Activated naive CD8-positive, alpha-beta T cell treated with anti-CD3 and anti-CD28 coated beads for 36 hours (primary cell): ENCODE measurements around the gene C6orf163. TPM values are rescaled to one million over a fixed set of nuclear protein-coding genes. Genes with fewer than 3 reads are reported as not detected.

Experiments used
- DNase-seq: peaks from one replicate; pipeline ENCODE4 v3.0.0; 2021
- H3K27ac Mint-ChIP-seq: one replicate; pipeline ENCODE4 v1.8.0; 2022; ENCODE audit warnings: mild to moderate bottlenecking, moderate library complexity, mixed read lengths
- H3K27me3 Mint-ChIP-seq: one replicate; pipeline ENCODE4 v1.8.0; 2022; ENCODE audit warnings: mild to moderate bottlenecking, mixed read lengths
- H3K36me3 Mint-ChIP-seq: one replicate; pipeline ENCODE4 v1.8.0; 2021; ENCODE audit warnings: mild to moderate bottlenecking, mixed read lengths
- H3K4me1 Mint-ChIP-seq: one replicate; pipeline ENCODE4 v1.8.0; 2021; ENCODE audit warnings: mixed read lengths
- H3K4me3 Mint-ChIP-seq: one replicate; pipeline ENCODE4 v1.8.0; 2022; ENCODE audit warnings: mild to moderate bottlenecking, moderate library complexity, mixed read lengths
- H3K9me3 Mint-ChIP-seq: one replicate; pipeline ENCODE4 v1.8.0; 2022; ENCODE audit warnings: mixed read lengths
- total RNA-seq, 2 experiments: library from RNA; stranded (reverse); gene quantifications; one replicate each; pipeline ENCODE4 v1.2.3, GENCODE V29; 2021

Gene C6orf163
- total RNA-seq, 2 experiments from 2014 or later, result 0.98 to 1.5 TPM

DNA sequence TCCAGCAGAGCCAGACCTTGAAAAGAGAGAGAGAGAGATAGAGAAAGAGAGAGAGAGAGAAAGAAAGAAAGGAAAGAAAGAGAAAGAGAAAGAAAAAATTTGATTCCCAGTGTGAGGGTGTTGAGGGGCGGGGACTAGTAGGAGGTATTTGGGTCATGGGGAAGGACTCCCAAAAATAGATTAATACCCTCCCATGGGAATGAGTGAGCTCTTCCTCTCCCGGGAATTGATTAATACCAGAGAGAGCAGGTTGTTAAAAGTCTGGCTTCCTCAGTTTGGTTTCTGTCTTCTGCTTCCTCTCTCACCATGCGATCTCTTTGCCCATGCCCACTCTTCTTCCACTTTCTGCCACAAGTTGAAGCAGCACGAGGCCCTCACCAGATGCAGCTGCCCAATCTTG, 34.3 kb downstream of the C6orf163 start:
- H3K9me3 Mint-ChIP-seq, result no peaks in the 10 kb centered on the region
- peaks cover 3% of the 10 kb centered on the region for H3K4me1 Mint-ChIP-seq
- H3K27me3 Mint-ChIP-seq, result no peaks in the 10 kb centered on the region
- no peak for DNase-seq
- no peak overlapping the region for H3K4me3 Mint-ChIP-seq
- peaks cover 1% of the 10 kb centered on the region for H3K36me3 Mint-ChIP-seq
- no peak overlapping the region for H3K27ac Mint-ChIP-seq

DNA sequence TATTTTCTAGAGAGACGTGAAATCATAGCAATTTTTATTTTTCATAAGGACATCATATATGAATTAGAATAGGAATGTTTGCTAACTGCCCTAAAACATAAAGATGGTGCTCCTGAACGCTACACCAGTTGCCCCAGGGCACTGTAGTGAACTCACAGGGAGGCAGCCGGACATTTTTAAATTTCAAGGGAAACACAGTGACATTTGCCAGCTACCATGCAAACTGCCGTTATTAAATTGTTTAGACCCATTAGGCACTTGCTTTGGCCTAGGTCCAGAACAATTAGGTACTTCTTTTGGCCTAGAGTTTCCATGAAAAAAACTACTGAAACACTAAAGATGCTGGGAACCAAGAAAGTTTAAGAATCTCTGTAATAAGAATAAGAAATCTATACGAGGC, 38.2 kb downstream of the C6orf163 start:
- H3K4me3 Mint-ChIP-seq, result no peak overlapping the region
- H3K27me3 Mint-ChIP-seq, result no peaks in the 10 kb centered on the region
- peaks cover 3% of the 10 kb centered on the region for H3K4me1 Mint-ChIP-seq
- H3K9me3 Mint-ChIP-seq, result no peaks in the 10 kb centered on the region
- peaks cover 1% of the 10 kb centered on the region for H3K36me3 Mint-ChIP-seq
- DNase-seq, result no peak
- H3K27ac Mint-ChIP-seq, result no peak overlapping the region

DNA sequence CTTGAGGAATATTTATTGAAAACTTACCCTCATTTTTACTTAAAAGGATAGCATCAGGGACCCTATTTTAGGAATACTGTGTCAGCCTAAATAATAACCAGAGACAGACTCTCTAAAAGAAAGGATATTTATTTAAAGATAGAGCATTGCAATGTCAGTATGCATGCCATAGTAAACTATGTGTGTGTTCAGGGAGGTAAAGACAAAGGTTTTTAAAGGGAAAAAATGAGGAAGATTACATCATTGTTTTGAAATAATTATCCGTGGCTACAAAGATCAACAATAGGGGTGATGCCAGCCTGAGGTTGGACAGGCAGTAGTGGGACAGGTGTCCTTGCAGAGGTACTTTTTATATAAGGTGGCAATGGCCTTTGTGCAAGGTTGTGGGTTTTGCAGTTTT, 39.4 kb downstream of the C6orf163 start:
- peaks cover 1% of the 10 kb centered on the region for H3K4me1 Mint-ChIP-seq
- no peak overlapping the region for H3K27ac Mint-ChIP-seq
- H3K36me3 Mint-ChIP-seq, result no peaks in the 10 kb centered on the region
- no peak for DNase-seq
- H3K27me3 Mint-ChIP-seq, result no peaks in the 10 kb centered on the region
- no peaks in the 10 kb centered on the region for H3K9me3 Mint-ChIP-seq
- H3K4me3 Mint-ChIP-seq, result no peak overlapping the region

DNA sequence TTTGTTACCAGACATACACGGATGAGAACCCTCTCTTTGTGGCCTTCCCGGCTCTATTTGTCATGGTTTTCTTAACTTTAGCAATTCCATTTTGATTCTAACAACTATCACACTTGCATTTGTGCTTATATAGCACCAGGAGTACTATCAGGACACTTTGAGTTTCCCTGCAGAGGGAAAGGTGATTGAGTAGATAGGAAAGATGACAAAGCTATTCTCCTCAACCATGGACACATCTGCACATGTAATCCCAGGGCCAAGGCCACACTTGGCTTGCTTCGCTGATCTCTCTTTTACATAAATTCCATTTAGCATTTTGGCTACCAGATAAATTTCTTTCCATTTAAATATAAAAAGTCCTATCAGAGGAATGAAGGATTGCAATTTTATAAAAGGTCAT, 39.8 kb downstream of the C6orf163 start:
- Mint-ChIP-seq H3K9me3 (no peaks in the 10 kb centered on the region), H3K36me3 (no peaks in the 10 kb centered on the region), H3K27ac (no peak overlapping the region), H3K27me3 (no peaks in the 10 kb centered on the region), H3K4me3 (no peak overlapping the region), H3K4me1 (no peaks in the 10 kb centered on the region)
- no peak for DNase-seq

DNA sequence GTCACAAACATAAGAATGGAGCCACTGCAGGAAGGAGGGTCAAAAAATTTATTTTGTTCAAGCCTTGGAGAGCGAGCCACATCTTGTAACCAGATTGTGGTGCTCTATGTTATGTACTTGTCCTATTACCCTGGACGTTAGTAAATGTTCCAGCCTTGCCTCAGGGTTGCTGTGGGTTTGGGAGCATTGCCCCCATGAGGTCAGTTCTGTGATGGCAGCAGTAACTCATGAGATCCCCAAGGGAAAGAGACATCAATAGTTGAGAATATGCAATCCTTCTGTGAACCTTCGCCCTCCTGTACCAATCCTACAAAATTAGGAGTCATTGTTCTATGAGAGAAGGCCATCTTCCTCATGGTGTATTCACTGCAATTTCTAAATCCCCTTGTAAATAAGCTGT, 46.7 kb downstream of the C6orf163 start:
- H3K4me1 Mint-ChIP-seq, result peaks cover 3% of the 10 kb centered on the region
- H3K27ac Mint-ChIP-seq, result no peak overlapping the region
- H3K4me3 Mint-ChIP-seq, result no peak overlapping the region
- DNase-seq, result no peak
- no peaks in the 10 kb centered on the region for H3K9me3 Mint-ChIP-seq
- H3K36me3 Mint-ChIP-seq, result no peaks in the 10 kb centered on the region
- H3K27me3 Mint-ChIP-seq, result no peaks in the 10 kb centered on the region

DNA sequence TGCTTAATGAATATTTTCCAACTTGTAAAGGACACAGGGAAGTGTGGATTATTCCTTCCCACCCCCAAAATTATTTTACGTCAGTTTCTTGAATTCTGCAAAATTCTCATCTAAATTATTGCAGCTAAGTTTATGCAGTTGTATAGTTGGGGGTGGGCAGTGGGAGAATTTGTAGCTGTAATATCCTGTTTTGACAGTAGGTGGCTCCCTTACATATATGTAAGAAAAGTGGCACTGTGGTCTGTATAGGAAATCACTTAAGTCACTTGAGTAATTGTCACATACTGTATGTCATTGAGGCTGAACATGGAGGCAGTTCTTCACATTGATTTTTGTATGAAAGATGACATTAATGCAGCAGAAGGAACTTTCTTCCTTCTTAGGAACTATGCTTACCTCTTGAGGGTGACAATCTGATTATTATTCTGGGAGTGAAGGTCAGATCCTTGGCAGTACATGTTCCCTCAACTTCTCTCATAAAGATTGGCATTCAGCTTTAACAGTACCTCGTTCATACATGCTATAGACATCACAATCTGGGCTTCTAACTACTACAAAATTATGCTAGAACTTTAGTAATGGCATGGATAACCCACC, 48.5 kb downstream of the C6orf163 start:
- Mint-ChIP-seq H3K4me3 (no peak overlapping the region), H3K36me3 (no peaks in the 10 kb centered on the region), H3K27ac (no peak overlapping the region), H3K4me1 (peaks cover 3% of the 10 kb centered on the region), H3K9me3 (no peaks in the 10 kb centered on the region), H3K27me3 (no peaks in the 10 kb centered on the region)
- peak; percentile 3 for DNase-seq

DNA sequence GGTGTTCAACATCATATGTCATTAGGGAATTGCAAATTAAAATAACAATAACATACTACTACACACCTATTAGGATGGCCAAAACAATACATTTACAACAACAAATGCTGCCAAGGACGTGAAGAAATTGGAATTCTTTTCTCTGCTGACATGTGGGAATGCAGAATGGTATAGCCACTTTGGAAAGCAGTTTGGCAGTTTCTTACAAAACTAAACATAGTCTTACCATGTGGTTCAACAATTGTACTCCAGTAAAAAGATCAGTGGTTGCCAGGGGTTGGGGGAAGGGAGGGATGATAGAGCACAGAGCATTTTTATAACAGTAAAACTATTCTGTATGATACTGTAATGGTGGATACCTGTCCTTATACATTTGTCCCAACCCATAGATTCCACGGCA, 50.8 kb downstream of the C6orf163 start:
- Mint-ChIP-seq H3K9me3 (no peaks in the 10 kb centered on the region), H3K4me3 (no peak overlapping the region), H3K27ac (no peak overlapping the region), H3K36me3 (no peaks in the 10 kb centered on the region), H3K27me3 (no peaks in the 10 kb centered on the region), H3K4me1 (peaks cover 3% of the 10 kb centered on the region)
- no peak for DNase-seq

DNA sequence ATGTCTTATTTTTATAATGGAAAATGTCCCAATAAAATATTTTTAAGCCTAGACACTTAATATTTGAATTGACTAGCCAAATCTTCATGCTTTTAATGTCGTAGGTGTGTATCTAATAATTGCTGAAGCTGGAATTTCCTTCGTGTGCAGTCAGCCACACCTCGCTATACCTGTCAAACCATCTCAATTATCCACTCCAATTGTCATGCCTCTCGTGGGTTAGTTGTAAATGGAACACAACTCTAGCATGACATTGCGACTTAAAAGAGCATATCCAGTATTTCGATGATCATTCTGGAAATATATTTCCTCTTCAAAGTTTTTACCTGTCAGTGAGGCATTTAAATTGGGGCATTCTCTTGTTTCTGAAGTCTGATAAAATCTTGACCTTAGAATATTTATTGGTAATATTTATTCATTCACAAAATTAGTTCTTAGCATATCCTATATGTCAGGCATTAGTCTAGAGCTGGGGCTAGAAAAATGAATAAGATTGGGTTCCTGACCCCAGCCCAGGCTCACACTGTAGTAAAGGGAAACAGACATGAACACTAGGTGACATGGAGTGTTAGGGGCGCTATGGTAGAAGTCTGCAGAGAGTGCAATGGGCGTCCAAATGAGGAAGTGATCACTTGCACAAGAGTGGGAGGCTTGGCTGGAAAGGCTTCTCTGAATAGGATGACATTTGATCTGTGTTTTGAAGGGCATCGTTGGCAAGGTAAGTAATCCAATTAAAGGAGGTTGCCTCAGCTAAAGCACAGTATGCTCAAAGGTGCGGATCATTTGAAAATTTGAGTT, 52.2 kb downstream of the C6orf163 start:
- DNase-seq, result no peak

DNA sequence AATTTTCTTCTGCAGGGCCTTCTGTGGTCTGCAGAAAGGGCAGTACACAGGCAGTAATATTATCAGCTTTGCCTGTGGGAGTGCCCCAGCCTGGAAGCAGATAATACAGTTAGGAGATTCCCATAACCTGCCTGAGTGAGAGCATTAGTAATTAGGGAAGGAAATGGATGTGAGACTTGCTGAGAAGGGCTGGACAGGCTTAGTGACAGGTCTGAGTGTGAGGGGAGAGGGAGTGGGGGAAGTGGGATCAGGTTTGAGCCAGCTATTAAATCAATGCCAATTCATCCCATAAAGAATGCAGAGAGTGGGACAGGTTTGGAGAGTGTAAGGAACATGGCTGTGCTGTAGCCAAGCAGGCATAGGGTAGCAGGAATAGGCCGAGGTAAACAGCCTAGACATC, 53.0 kb downstream of the C6orf163 start:
- no peaks in the 10 kb centered on the region for H3K36me3 Mint-ChIP-seq
- no peak overlapping the region for H3K4me3 Mint-ChIP-seq
- DNase-seq, result no peak
- no peaks in the 10 kb centered on the region for H3K9me3 Mint-ChIP-seq
- no peaks in the 10 kb centered on the region for H3K27me3 Mint-ChIP-seq
- H3K4me1 Mint-ChIP-seq, result peaks cover 3% of the 10 kb centered on the region
- no peak overlapping the region for H3K27ac Mint-ChIP-seq

More for the DNA sequence above, 52.2 kb downstream of the C6orf163 start:
- no peaks in the 10 kb centered on the region for H3K36me3 Mint-ChIP-seq
- peaks cover 3% of the 10 kb centered on the region for H3K4me1 Mint-ChIP-seq
- H3K9me3 Mint-ChIP-seq, result no peaks in the 10 kb centered on the region
- H3K27me3 Mint-ChIP-seq, result no peaks in the 10 kb centered on the region
- H3K27ac Mint-ChIP-seq, result no peak overlapping the region
- H3K4me3 Mint-ChIP-seq, result no peak overlapping the region

DNA sequence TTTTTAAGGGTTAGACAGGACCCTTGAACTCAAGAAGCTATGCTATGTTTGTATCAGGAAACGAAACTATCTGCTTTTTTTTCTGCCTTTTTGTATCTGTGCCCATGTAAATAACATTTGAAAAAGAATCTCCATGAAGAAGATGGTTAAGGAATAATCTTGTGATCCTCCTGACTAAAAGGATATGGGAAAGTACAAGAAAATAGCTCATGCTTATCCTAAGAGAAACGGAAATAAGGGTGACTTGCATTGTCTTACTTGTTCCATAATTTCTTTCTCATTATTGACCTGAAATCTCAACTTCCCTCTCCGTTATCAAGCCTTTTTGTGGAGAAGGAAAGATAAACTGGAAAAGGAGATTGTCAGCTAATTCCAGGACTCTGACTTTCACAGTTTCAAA, 57.2 kb downstream of the C6orf163 start:
- Mint-ChIP-seq H3K9me3 (no peaks in the 10 kb centered on the region), H3K36me3 (no peaks in the 10 kb centered on the region), H3K27ac (no peak overlapping the region), H3K4me1 (no peaks in the 10 kb centered on the region), H3K4me3 (no peak overlapping the region), H3K27me3 (peaks cover 10% of the 10 kb centered on the region)
- no peak for DNase-seq

DNA sequence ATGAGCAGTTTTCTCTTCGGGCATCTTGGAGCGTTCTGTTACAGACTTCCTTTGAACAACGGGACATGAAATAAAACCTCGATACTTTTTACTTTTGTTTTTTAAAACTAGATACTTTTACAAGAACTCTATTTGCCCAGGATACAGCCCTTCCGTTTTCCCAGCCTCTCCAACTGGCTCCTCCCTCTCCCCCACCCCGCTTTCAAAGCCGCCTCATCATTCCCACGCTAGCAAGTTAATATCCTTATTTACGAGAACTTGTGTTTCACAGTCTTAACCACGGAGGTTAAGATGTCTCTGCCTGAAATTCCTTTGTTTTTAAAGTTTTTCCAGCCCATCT, 62.9 kb downstream of the C6orf163 start:
- H3K27ac Mint-ChIP-seq, result no peak overlapping the region
- H3K4me1 Mint-ChIP-seq, result peaks cover 3% of the 10 kb centered on the region
- no peaks in the 10 kb centered on the region for H3K36me3 Mint-ChIP-seq
- H3K4me3 Mint-ChIP-seq, result peak overlapping the region; percentile 82
- no peak for DNase-seq
- H3K9me3 Mint-ChIP-seq, result no peaks in the 10 kb centered on the region
- peaks cover 19% of the 10 kb centered on the region for H3K27me3 Mint-ChIP-seq

DNA sequence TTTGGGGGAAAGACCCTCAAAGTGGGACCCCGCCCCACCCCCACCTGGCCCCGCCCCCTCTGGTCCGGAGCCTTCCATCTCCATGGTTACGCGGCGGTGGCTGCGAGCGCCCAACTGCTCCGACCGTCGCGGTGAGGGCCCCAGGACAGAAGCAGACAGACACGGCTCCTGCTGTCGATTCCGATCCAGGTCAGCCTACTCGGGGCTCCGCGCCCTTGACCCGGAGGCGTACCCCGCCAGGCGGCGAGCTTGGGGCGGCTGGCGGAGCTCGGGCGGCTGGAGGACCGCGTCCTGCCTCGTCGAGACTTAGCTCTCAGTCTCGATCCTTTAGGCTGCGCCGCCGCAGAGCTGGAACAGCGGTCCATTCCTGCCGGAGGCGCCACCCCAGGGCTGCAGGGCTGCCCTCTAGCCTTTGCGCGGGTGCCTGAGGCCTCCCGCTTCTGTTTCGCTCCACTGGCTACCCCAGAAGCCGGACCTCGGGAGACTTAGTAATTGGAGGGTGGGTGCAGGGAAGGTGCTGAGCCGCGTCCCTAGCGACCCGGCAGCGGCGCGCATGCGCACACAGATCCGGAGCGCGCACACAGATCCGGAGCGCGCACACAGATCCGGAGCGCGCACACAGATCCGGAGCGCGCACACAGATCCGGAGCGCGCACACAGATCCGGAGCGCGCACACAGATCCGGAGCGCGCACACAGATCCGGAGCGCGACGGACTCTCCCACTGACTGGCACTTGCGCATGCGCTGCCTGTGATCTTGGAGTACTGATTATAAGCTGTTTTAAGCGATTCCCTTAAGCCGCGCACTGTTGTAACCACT, 63.5 kb downstream of the C6orf163 start, which contains the start of gene CFAP206:
Gene CFAP206 (plus strand): TSS at position 72 of the 820 bp plus-strand sequence. CDS start 1,868 bp downstream, outside the sequence.
- H3K27ac Mint-ChIP-seq, result peak within 1 kb of the TSS; percentile 45
- H3K36me3 Mint-ChIP-seq, result no peaks in the 10 kb centered on the region
- DNase-seq, result peak; percentile 78
- H3K4me3 Mint-ChIP-seq, result peak within 1 kb of the TSS; percentile 82
- no peaks in the 10 kb centered on the region for H3K9me3 Mint-ChIP-seq
- H3K27me3 Mint-ChIP-seq, result peaks cover 19% of the 10 kb centered on the region
- H3K4me1 Mint-ChIP-seq, result peaks cover 3% of the 10 kb centered on the region

DNA sequence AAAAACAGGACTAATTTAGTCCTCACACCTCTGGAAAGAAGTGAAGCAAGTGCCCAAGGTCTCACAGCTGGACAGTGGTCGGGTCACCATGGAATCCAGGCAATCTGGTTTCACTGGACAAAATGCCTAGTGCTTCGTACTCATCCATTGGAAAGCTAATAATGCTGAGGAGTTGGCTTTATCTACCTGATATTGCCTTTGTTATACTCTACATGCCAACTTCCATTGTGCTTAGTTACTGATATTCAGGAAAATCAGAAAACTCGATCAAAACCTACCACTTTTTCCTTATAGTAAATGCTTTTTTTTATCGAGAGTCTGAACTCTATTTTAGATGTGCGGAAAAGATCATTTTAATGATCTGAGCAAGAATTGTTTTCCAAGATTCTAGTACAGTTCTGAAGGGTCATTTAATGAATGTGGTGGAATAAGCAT, 64.1 kb downstream of the C6orf163 start:
- Mint-ChIP-seq H3K4me1 (peaks cover 3% of the 10 kb centered on the region), H3K36me3 (no peaks in the 10 kb centered on the region), H3K27me3 (peaks cover 19% of the 10 kb centered on the region), H3K9me3 (no peaks in the 10 kb centered on the region), H3K27ac (peak overlapping the region; percentile 45), H3K4me3 (peak overlapping the region; percentile 82)
- no peak for DNase-seq
